Thyroid gland (tissue), 4 donors: ENCODE data around the gene WDR20. TPM values are rescaled to one million over a fixed set of nuclear protein-coding genes. Genes with fewer than 3 reads are reported as not detected.
"Not testable (repeated sequence)": the region's sequence is repeated elsewhere in the genome, so short reads cannot be mapped to it uniquely, and the experiment has no call there.

ENCODE experiments used
- DNase-seq, 2 donors: peaks; one replicate each; pipeline ENCODE4 v3.0.0-alpha.2; 2019
- H3K27ac ChIP-seq, 3 donors: fragments of 200-600 bp; sonication (generic); 1 replicate in 2 of 3; 2 replicates in 1 of 3; pipeline ENCODE4 v1.5.1; 2016 to 2019; ENCODE audit warnings: mild to moderate bottlenecking in 1 of 3, moderate library complexity in 1 of 3
- H3K27me3 ChIP-seq: fragments of 200-600 bp; sonication (generic); one replicate; pipeline ENCODE4 v1.5.1; 2019
- H3K36me3 ChIP-seq, 2 donors: fragments of 200-600 bp; sonication (generic); one replicate each; pipeline ENCODE4 v1.5.1; 2016 to 2019
- H3K4me1 ChIP-seq, 2 donors: fragments of 200-600 bp; sonication (generic); one replicate each; pipeline ENCODE4 v1.5.1; 2017 to 2019
- H3K4me3 ChIP-seq, 3 donors: fragments of 200-600 bp; sonication (generic); replicated peaks in 1 of 3; 1 replicate in 2 of 3; 2 replicates in 1 of 3; pipeline ENCODE4 v1.5.1; 2016; ENCODE audit warnings: mild to moderate bottlenecking in 1 of 3
- H3K9me3 ChIP-seq: fragments of 200-600 bp; sonication (generic); one replicate; pipeline ENCODE4 v1.5.1; 2017
- CTCF ChIP-seq, 6 experiments: fragments of 200-600 bp in 3 of 6; fragments of 450-650 bp in 3 of 6; sonication (generic) in 3 of 6; IDR thresholded peaks; one replicate each; pipeline ENCODE4 v1.5.1; 2016 to 2019; ENCODE audit warnings: antibody characterized with exemption in 6 of 6, mild to moderate bottlenecking in 2 of 6, inconsistent platforms in 1 of 6, moderate library complexity in 1 of 6
- POLR2A ChIP-seq, 2 donors: fragments of 450-650 bp; IDR thresholded peaks; one replicate each; pipeline ENCODE4 v1.6.1; 2017; ENCODE audit warnings: antibody characterized with exemption in 2 of 2, mild to moderate bottlenecking in 2 of 2, moderate library complexity in 1 of 2
- WGBS, 2 donors: methylation state at CpG; one replicate each; pipeline ENCODE4 v1.1.5; 2017; 5-methylcytosine and 5-hydroxymethylcytosine counted together
- intact Hi-C: fragments of 100-400 bp; cut with DNase I; formaldehyde crosslinking; loops from one replicate; pipeline ENCODE4 v1.15.1; 2023
- total RNA-seq, 4 donors: library from RNA; depleted of rRNA; stranded (reverse); fragments of >200 nt; gene quantifications; one replicate each; pipeline ENCODE4 v1.2.3, GENCODE V29; 2016

WDR20 gene
- total RNA-seq, 4 donors from 2014 or later = 27.1 to 48.8 (median 37.6) TPM

DNA sequence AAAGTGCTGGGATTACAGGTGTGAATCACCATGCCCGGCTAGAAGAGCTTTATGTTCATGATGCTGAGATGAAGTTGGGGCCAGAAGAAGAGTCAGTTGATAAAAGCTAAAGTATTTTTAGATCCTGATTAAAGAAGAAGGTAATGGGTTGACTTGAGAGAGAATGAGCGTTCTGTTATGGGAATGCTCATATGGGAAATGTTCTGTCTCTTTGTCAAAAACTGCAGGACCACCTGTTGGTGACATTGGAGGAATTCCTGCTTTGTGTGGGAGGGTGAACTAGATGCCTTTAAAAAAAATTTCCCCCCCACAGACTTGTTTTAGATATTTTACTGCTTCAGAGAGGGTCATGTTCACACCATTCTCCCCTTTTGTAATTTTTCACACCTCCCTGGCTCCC, 6.7 kb downstream of the WDR20 start:
- intact Hi-C loops = no loop called here
- Histone ChIP-seq H3K4me3 (no peak overlapping the region), H3K27me3 (no peaks in the 10 kb centered on the region), H3K4me1 (peaks cover 5 to 7% of the 10 kb centered on the region in 2 donors), H3K9me3 (no peaks in the 10 kb centered on the region), H3K27ac (no peak overlapping the region), H3K36me3 (no peaks in the 10 kb centered on the region)
- 88 to 91% methylated on average over 2 of the region's 2 CpGs for WGBS, 2 donors
- DNase-seq = no peak
- TF ChIP-seq CTCF (IDR thresholded peaks at IDR 0.05) (no peak), POLR2A (IDR thresholded peaks at IDR 0.05) (no peak)

DNA sequence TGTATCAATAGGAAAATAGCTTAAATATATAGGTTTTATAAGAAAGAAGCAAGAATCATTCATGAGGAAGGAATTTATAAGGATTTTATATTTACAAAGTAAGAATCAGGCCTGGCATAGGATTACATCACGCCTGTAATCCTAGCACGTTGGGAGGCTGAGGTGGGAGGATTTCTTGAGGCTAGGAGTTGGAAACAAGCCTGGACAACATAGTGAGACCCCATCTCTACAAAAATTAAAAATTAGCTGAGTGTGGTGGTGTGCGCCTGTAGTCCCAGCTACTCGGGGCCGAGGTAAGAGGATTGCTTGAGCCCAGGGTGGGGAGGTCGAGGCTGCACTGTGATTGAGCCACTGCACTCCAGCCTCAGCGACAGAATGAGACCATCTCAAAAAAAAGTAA, 10.4 kb downstream of the WDR20 start:
- H3K9me3 ChIP-seq = no peaks in the 10 kb centered on the region
- no peak for TF ChIP-seq CTCF (IDR thresholded peaks at IDR 0.05)
- no peak for TF ChIP-seq POLR2A (IDR thresholded peaks at IDR 0.05)
- no peak for DNase-seq
- H3K27ac ChIP-seq = no peak overlapping the region
- peaks cover 3 to 5% of the 10 kb centered on the region in 2 donors for H3K4me1 ChIP-seq
- 93 to 97% methylated on average over 7 of the region's 7 CpGs for WGBS, 2 donors
- H3K4me3 ChIP-seq = no peak overlapping the region
- intact Hi-C loops = no loop called here
- H3K27me3 ChIP-seq = no peaks in the 10 kb centered on the region
- no peaks in the 10 kb centered on the region for H3K36me3 ChIP-seq

DNA sequence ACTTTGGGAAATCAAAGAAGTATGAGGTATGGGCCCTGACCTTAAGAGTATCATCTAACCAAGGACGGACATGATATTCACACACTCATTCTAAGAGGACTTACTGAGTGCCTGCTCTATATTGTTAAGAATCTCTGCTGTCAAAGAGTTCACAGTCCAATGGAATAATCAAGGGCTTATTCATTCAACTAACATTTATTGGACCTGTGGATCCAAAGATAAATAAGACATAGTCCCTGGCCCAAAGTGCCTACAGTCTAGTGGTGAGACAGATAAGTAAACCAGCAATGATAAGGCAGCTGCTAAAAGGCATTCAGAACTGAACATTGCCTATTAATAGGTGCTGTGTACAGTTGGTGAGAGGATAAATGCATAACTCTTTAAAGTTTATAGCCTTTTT, 11.0 kb downstream of the WDR20 start:
- no peaks in the 10 kb centered on the region for H3K9me3 ChIP-seq
- TF ChIP-seq CTCF (IDR thresholded peaks at IDR 0.05) (no peak), POLR2A (IDR thresholded peaks at IDR 0.05) (no peak)
- DNase-seq = no peak
- no peaks in the 10 kb centered on the region for H3K27me3 ChIP-seq
- no peak overlapping the region for H3K4me3 ChIP-seq
- H3K27ac ChIP-seq = no peak overlapping the region
- no peaks in the 10 kb centered on the region for H3K36me3 ChIP-seq
- WGBS, 2 donors = 73 to 80% methylated on average over 1 of the region's 1 CpG
- intact Hi-C loops = no loop called here
- peaks cover 3 to 5% of the 10 kb centered on the region in 2 donors for H3K4me1 ChIP-seq

GRCh38 chr14:102151411-102151810, 11.7 kb downstream of the WDR20 start:
- H3K27ac ChIP-seq, H3K4me1 ChIP-seq, H3K27me3 ChIP-seq, H3K4me3 ChIP-seq, H3K36me3 ChIP-seq, H3K9me3 ChIP-seq, DNase-seq, intact Hi-C loops: not testable (repeated sequence)
- 91 to 96% methylated on average over 3 of the region's 3 CpGs for WGBS, 2 donors

DNA sequence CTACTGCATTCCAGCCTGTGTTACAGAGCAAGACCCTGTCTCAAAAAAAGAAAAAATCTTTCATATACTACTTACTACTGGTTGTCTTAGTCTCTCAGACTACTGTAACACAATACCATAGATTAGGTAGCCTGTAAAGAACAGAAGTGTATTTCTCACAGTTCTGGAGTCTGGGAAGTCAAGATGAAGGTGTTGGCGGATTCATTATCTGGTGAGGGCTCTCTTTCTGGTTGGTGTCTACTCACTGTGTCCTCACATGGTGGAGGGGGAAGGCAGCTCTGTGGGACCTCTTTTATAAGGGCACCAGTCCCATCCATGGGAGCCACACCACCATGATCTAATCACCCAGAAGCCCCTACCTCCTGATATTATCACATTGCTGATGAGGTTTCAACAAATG, 14.4 kb downstream of the WDR20 start:
- intact Hi-C loops = no loop called here
- Histone ChIP-seq H3K36me3 (no peaks in the 10 kb centered on the region), H3K27me3 (no peaks in the 10 kb centered on the region), H3K9me3 (no peaks in the 10 kb centered on the region), H3K4me3 (no peak overlapping the region), H3K4me1 (peaks cover 5 to 27% of the 10 kb centered on the region in 2 donors), H3K27ac (no peak overlapping the region)
- WGBS, 2 donors = 80 to 96% methylated on average over 1 of the region's 1 CpG
- DNase-seq = no peak
- TF ChIP-seq POLR2A (IDR thresholded peaks at IDR 0.05) (no peak), CTCF (IDR thresholded peaks at IDR 0.05) (no peak)
